Transverse colon (tissue), 3 donors: ENCODE data around the gene SKP2.

ENCODE experiments used
- CTCF ChIP-seq, 5 experiments: fragments of 200-600 bp in 3 of 5; fragments of 450-650 bp in 2 of 5; sonication (generic) in 3 of 5; IDR thresholded peaks; 1 replicate in 2 of 5; 2 replicates in 3 of 5; pipeline ENCODE4 v1.5.1; 2016 to 2017; ENCODE audit warnings: antibody characterized with exemption in 5 of 5, inconsistent platforms in 3 of 5, mild to moderate bottlenecking in 2 of 5, moderate library complexity in 1 of 5
- POLR2A ChIP-seq: fragments of 450-650 bp; IDR thresholded peaks from one replicate; pipeline ENCODE4 v1.6.1; 2016; ENCODE audit warnings: antibody characterized with exemption, mild to moderate bottlenecking, moderate library complexity

- TF ChIP-seq CTCF (IDR thresholded peaks at IDR 0.05) (no peak), POLR2A (no peak)
These were observed 48.6 kb downstream of the SKP2 start for GRCh38 chr5:36200513-36200912.
